Neural progenitor cell (in vitro differentiated cells): ENCODE measurements around the gene BPIFB2.

Source experiments
- EZH2 ChIP-seq: fragments of 200-600 bp; sonication (generic); IDR thresholded peaks from 2 replicates; pipeline ENCODE4 v1.6.1; 2017; ENCODE audit warnings: antibody characterized with exemption, mild to moderate bottlenecking, moderate library complexity
- EZH2phosphoT487 ChIP-seq: fragments of 200-600 bp; sonication (generic); IDR thresholded peaks from 2 replicates; pipeline ENCODE4 v1.6.1; 2017; ENCODE audit warnings: antibody characterized with exemption
- TF ChIP-seq, protein P1 (sequence below): fragments of 200-600 bp; sonication (generic); IDR thresholded peaks from 2 replicates; pipeline ENCODE4 v1.5.1; 2017; ENCODE audit warnings: antibody characterized with exemption, mild to moderate bottlenecking

- TF ChIP-seq, protein P1, sequence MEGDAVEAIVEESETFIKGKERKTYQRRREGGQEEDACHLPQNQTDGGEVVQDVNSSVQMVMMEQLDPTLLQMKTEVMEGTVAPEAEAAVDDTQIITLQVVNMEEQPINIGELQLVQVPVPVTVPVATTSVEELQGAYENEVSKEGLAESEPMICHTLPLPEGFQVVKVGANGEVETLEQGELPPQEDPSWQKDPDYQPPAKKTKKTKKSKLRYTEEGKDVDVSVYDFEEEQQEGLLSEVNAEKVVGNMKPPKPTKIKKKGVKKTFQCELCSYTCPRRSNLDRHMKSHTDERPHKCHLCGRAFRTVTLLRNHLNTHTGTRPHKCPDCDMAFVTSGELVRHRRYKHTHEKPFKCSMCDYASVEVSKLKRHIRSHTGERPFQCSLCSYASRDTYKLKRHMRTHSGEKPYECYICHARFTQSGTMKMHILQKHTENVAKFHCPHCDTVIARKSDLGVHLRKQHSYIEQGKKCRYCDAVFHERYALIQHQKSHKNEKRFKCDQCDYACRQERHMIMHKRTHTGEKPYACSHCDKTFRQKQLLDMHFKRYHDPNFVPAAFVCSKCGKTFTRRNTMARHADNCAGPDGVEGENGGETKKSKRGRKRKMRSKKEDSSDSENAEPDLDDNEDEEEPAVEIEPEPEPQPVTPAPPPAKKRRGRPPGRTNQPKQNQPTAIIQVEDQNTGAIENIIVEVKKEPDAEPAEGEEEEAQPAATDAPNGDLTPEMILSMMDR = no peak
- TF ChIP-seq EZH2 (no peak), EZH2phosphoT487 (no peak)
Observed at GRCh38 chr20:32970115-32970972, 37.2 kb upstream of the BPIFB2 start.
